HG03108 (cell line): ENCODE measurements around the gene ZFP30.

Experiments used
- ATAC-seq: cut with Tn5 transposase; IDR thresholded peaks from one replicate; pipeline ENCODE4 v1.9.1; 2021; ENCODE audit warnings: moderate library complexity; ENCODE audit not compliant: unreplicated experiment

Gene ZFP30

GRCh38 chr19:37564624-37565369, 90.5 kb downstream of the ZFP30 start:
- ATAC-seq = no peak
